GM21737 (cell line): ENCODE data around the gene SLC25A25.
"Not testable (repeated sequence)": the region's sequence is repeated elsewhere in the genome, so short reads cannot be mapped to it uniquely, and the experiment has no call there.

ENCODE experiments used
- ATAC-seq: cut with Tn5 transposase; IDR thresholded peaks from one replicate; pipeline ENCODE4 v1.9.1; 2021; ENCODE audit warnings: mild to moderate bottlenecking, moderate library complexity; ENCODE audit not compliant: unreplicated experiment

The SLC25A25 gene

GRCh38 chr9:128123451-128124080, 55.5 kb downstream of the SLC25A25 start:
- no peak for ATAC-seq

GRCh38 chr9:128124451-128124850, 56.4 kb downstream of the SLC25A25 start:
- no peak for ATAC-seq

- ATAC-seq = no peak
Measured at GRCh38 chr9:128124873-128125579, 57.0 kb downstream of the SLC25A25 start.

- no peak for ATAC-seq
Measured at GRCh38 chr9:128125580-128126354, 57.7 kb downstream of the SLC25A25 start.

GRCh38 chr9:128127568-128127989, 59.5 kb downstream of the SLC25A25 start, which contains the start of gene PTGES2:
TSS of gene PTGES2 (minus strand) at chr9:128127729. CDS start at chr9:128127717, 12 bp downstream.
- peak; percentile 68 for ATAC-seq

- ATAC-seq = peak; percentile 57
Measured at GRCh38 chr9:128127990-128128835, 60.2 kb downstream of the SLC25A25 start.

- ATAC-seq = no peak
Measured at GRCh38 chr9:128128836-128129590, 61.0 kb downstream of the SLC25A25 start.

- not testable (repeated sequence) for ATAC-seq
Measured at GRCh38 chr9:128129976-128130590, 62.1 kb downstream of the SLC25A25 start.

- not testable (repeated sequence) for ATAC-seq
Measured at GRCh38 chr9:128130651-128131050, 62.6 kb downstream of the SLC25A25 start.

- ATAC-seq = not testable (repeated sequence)
Measured at GRCh38 chr9:128131346-128131745, 63.3 kb downstream of the SLC25A25 start.

- ATAC-seq = not testable (repeated sequence)
Measured at GRCh38 chr9:128132139-128132538, 64.1 kb downstream of the SLC25A25 start.

- ATAC-seq = not testable (repeated sequence)
Measured at GRCh38 chr9:128135561-128135960, 67.5 kb downstream of the SLC25A25 start.

GRCh38 chr9:128136816-128137793, 69.1 kb downstream of the SLC25A25 start:
- ATAC-seq = no peak

- ATAC-seq = no peak
Measured at GRCh38 chr9:128138001-128138400, 70.0 kb downstream of the SLC25A25 start.

- ATAC-seq = no peak
Measured at GRCh38 chr9:128139621-128140020, 71.6 kb downstream of the SLC25A25 start.

- no peak for ATAC-seq
Measured at GRCh38 chr9:128141604-128142003, 73.6 kb downstream of the SLC25A25 start.

GRCh38 chr9:128142061-128142460, 74.0 kb downstream of the SLC25A25 start:
- ATAC-seq = no peak

- no peak for ATAC-seq
Measured at GRCh38 chr9:128142596-128142995, 74.6 kb downstream of the SLC25A25 start.
